NCI-H1048 (cell line): ENCODE results near the gene KCNJ2.
A peak's percentile ranks its signal among the peaks of the same experiment; 100 is the strongest.

ENCODE experiments used
- DNase-seq: peaks from one replicate; lab custom pipeline; 2025; lab: John Stamatoyannopoulos, UW

Gene KCNJ2

GRCh38 chr17:70168977-70169708, at the start of gene KCNJ2:
Gene KCNJ2 (plus strand): TSS chr17:70169532. CDS start chr17:70175040, 5,508 bp downstream.
- peak; percentile 72 for DNase-seq

- no peak for DNase-seq
Measured at GRCh38 chr17:70119545-70119944, 49.8 kb upstream of the KCNJ2 start.

- no peak for DNase-seq
Measured at GRCh38 chr17:70119983-70120382, 49.3 kb upstream of the KCNJ2 start.

- DNase-seq: no peak
Measured at GRCh38 chr17:70120425-70120824, 48.9 kb upstream of the KCNJ2 start.

GRCh38 chr17:70121126-70121525, 48.2 kb upstream of the KCNJ2 start:
- DNase-seq: no peak

- no peak for DNase-seq
Measured at GRCh38 chr17:70123193-70123592, 46.1 kb upstream of the KCNJ2 start.

GRCh38 chr17:70124723-70125122, 44.6 kb upstream of the KCNJ2 start:
- no peak for DNase-seq

- DNase-seq: no peak
Measured at GRCh38 chr17:70127221-70127873, 42.0 kb upstream of the KCNJ2 start.

- DNase-seq: no peak
Measured at GRCh38 chr17:70128727-70129238, 40.5 kb upstream of the KCNJ2 start.

GRCh38 chr17:70130289-70130688, 39.0 kb upstream of the KCNJ2 start:
- DNase-seq: no peak

GRCh38 chr17:70132505-70132904, 36.8 kb upstream of the KCNJ2 start:
- DNase-seq: no peak

GRCh38 chr17:70134042-70134441, 35.3 kb upstream of the KCNJ2 start:
- DNase-seq: no peak

GRCh38 chr17:70134777-70135176, 34.6 kb upstream of the KCNJ2 start:
- DNase-seq: no peak

GRCh38 chr17:70136131-70136530, 33.2 kb upstream of the KCNJ2 start:
- no peak for DNase-seq

GRCh38 chr17:70137451-70138230, 31.7 kb upstream of the KCNJ2 start:
- DNase-seq: no peak

GRCh38 chr17:70138291-70138865, 31.0 kb upstream of the KCNJ2 start:
- no peak for DNase-seq

GRCh38 chr17:70139449-70139993, 29.8 kb upstream of the KCNJ2 start:
- no peak for DNase-seq

- no peak for DNase-seq
Measured at GRCh38 chr17:70144260-70144846, 25.0 kb upstream of the KCNJ2 start.

GRCh38 chr17:70153210-70153609, 16.1 kb upstream of the KCNJ2 start:
- no peak for DNase-seq

GRCh38 chr17:70157151-70157550, 12.2 kb upstream of the KCNJ2 start:
- DNase-seq: no peak

GRCh38 chr17:70158180-70158579, 11.2 kb upstream of the KCNJ2 start:
- DNase-seq: no peak

- no peak for DNase-seq
Measured at GRCh38 chr17:70158591-70158990, 10.7 kb upstream of the KCNJ2 start.
